K562 (cell line): ENCODE measurements around the gene RXRB. TPM values are rescaled to one million over a fixed set of nuclear protein-coding genes. Genes with fewer than 3 reads are reported as not detected.
A peak's percentile ranks its signal among the peaks of the same experiment; 100 is the strongest.

ENCODE experiments used
- ATAC-seq: fragments of 200-7000 bp; cut with Tn5 transposase; 3 replicates; pipeline ENCODE4 v1.9.1; 2020; ENCODE audit warnings: moderate library complexity
- BruUV-seq: library from RNA; stranded (reverse); fragments of 400-500 nt; replicated peaks from 2 replicates; lab custom pipeline; 2021; lab: Mats Ljungman, UMichigan
- CTCF ChIA-PET: fragments of 300-600 bp; formaldehyde crosslinking; extraction: SDS; loops from one replicate; lab custom pipeline; 2021; ENCODE audit warnings: low intra/inter-chr PET ratio; lab: Yijun Ruan, JAX
- POLR2A ChIA-PET: fragments of 300-600, 350-650 bp; sonication (Branson Sonifier 250); formaldehyde crosslinking; extraction: SDS; loops from one replicate; lab custom pipeline; 2021; ENCODE audit warnings: antibody characterized with exemption, inconsistent platforms; lab: Yijun Ruan, JAX
- DNase-seq, 4 experiments: peaks; one replicate each; pipeline versions ENCODE4 v3.0.0 to v3.0.0-alpha.2; 2011 to 2018; ENCODE audit warnings: low spot score in 3 of 4, mixed read lengths in 3 of 4; ENCODE audit errors: extremely low read depth in 1 of 4
- FAIRE-seq: peaks from 2 replicates; lab custom pipeline; 2011; peaks lifted over from hg19 to GRCh38; lab: Jason Lieb, UNC
- H2AFZ ChIP-seq: 2 replicates; pipeline ENCODE4 v1.6.0; 2011; ENCODE audit warnings: low read depth, low read length, control low read depth, inconsistent platforms
- H3K27ac ChIP-seq: fragments of 200-600 bp; 3 replicates; pipeline ENCODE4 v1.8.0; 2011; ENCODE audit warnings: low read depth, mild to moderate bottlenecking, control low read depth, inconsistent platforms, low read length, moderate library complexity, mixed read lengths; ENCODE audit errors: extremely low read depth
- H3K27me3 ChIP-seq, 2 experiments: fragments of 300-600 bp in 1 of 2; 2 replicates in 1 of 2; 3 replicates in 1 of 2; pipeline versions ENCODE4 v1.6.0 to v1.8.0; 2011; ENCODE audit warnings: inconsistent platforms in 2 of 2, low read length in 2 of 2, mild to moderate bottlenecking in 1 of 2, mixed read lengths in 1 of 2, moderate library complexity in 1 of 2; ENCODE audit not compliant: control insufficient read depth in 2 of 2, insufficient read depth in 2 of 2
- H3K36me3 ChIP-seq: fragments of 300-600 bp; 3 replicates; pipeline ENCODE4 v1.8.0; 2011; ENCODE audit warnings: mild to moderate bottlenecking, low read length, inconsistent platforms; ENCODE audit not compliant: control insufficient read depth, insufficient read depth
- H3K4me1 ChIP-seq, 2 experiments: fragments of 200-600 bp in 1 of 2; replicated peaks in 1 of 2; 2 replicates in 1 of 2; 3 replicates in 1 of 2; pipeline versions ENCODE4 v1.5.1 to v1.8.0; 2011; ENCODE audit warnings: inconsistent platforms in 2 of 2, low read length in 2 of 2, mild to moderate bottlenecking in 1 of 2, mixed read lengths in 1 of 2, moderate library complexity in 1 of 2; ENCODE audit not compliant: control insufficient read depth in 2 of 2, insufficient read depth in 2 of 2
- H3K4me2 ChIP-seq: 2 replicates; pipeline ENCODE4 v1.6.1; 2011; ENCODE audit warnings: low read length, control low read depth, inconsistent platforms, mixed read lengths; ENCODE audit not compliant: insufficient read depth
- H3K4me3 ChIP-seq: fragments of 200-600 bp; sonication (generic), shearing (Covaris generic); 2 replicates; pipeline ENCODE4 v1.5.1; 2016; ENCODE audit warnings: control low read depth, inconsistent platforms
- H3K79me2 ChIP-seq: fragments of 200-600 bp; 3 replicates; pipeline ENCODE4 v1.8.0; 2011; ENCODE audit warnings: low read length, inconsistent platforms; ENCODE audit not compliant: control insufficient read depth, insufficient read depth
- H3K9ac ChIP-seq, 2 experiments: 2 replicates each; pipeline versions ENCODE4 v1.6.0 to v1.6.1; 2011; ENCODE audit warnings: low read depth in 2 of 2, low read length in 2 of 2, control low read depth in 1 of 2, inconsistent platforms in 1 of 2, mild to moderate bottlenecking in 1 of 2, mixed read lengths in 1 of 2; ENCODE audit not compliant: insufficient read depth in 1 of 2
- H3K9me1 ChIP-seq: one replicate; pipeline ENCODE4 v1.6.0; 2011; ENCODE audit warnings: inconsistent platforms, mild to moderate bottlenecking, low read length, moderate library complexity; ENCODE audit not compliant: control insufficient read depth, insufficient read depth
- H3K9me3 ChIP-seq: replicated peaks from 2 replicates; pipeline ENCODE4 v1.5.1; 2011; ENCODE audit warnings: low read depth, low read length, inconsistent platforms; ENCODE audit not compliant: control insufficient read depth, insufficient read depth
- H4K20me1 ChIP-seq: replicated peaks from 2 replicates; pipeline ENCODE4 v1.6.1; 2011; ENCODE audit warnings: low read length, inconsistent platforms, mixed read lengths; ENCODE audit not compliant: control insufficient read depth, insufficient read depth
- CBFB ChIP-seq: sonication (generic); formaldehyde crosslinking; IDR thresholded peaks from 2 replicates; pipeline ENCODE4 v1.4.0; 2020; ENCODE audit warnings: mild to moderate bottlenecking, missing genetic modification reagents
- CCNT2 ChIP-seq: IDR thresholded peaks from 2 replicates; pipeline ENCODE4 v1.6.1; 2011; ENCODE audit warnings: borderline replicate concordance, low read depth, mild to moderate bottlenecking, moderate library complexity, mixed read lengths, low read length; ENCODE audit not compliant: insufficient read length; ENCODE audit errors: extremely low read depth
- CHD2 ChIP-seq: IDR thresholded peaks from 2 replicates; pipeline ENCODE4 v1.6.1; 2011; ENCODE audit warnings: low read depth, low read length
- HOMEZ ChIP-seq: fragments of 250-450 bp; sonication (Bioruptor Pico); IDR thresholded peaks from 2 replicates; pipeline ENCODE4 v1.4.0; 2020; ENCODE audit warnings: mild to moderate bottlenecking, moderate library complexity
- ID3 ChIP-seq, 2 experiments: fragments of 250-450 bp in 1 of 2; fragments of 450-650 bp in 1 of 2; sonication (Bioruptor Pico) in 1 of 2; IDR thresholded peaks; 2 replicates each; pipeline versions ENCODE4 v1.6.1 to v1.8.0; 2016 to 2021; ENCODE audit warnings: mild to moderate bottlenecking in 2 of 2, moderate library complexity in 2 of 2, missing compliant biosample characterization in 1 of 2, missing genetic modification characterization in 1 of 2
- KLF10 ChIP-seq: fragments of 250-450 bp; sonication (Bioruptor Pico); IDR thresholded peaks from 2 replicates; pipeline ENCODE4 v1.6.1; 2021; ENCODE audit warnings: matching md5 sums
- NR2C1 ChIP-seq, 2 experiments: fragments of 450-650 bp; IDR thresholded peaks; 2 replicates each; pipeline ENCODE4 v1.6.1; 2017; ENCODE audit warnings: mild to moderate bottlenecking in 2 of 2, antibody characterized with exemption in 1 of 2, inconsistent platforms in 1 of 2, missing compliant biosample characterization in 1 of 2, missing genetic modification characterization in 1 of 2
- NR2F6 ChIP-seq: fragments of 450-650 bp; formaldehyde crosslinking; IDR thresholded peaks from 2 replicates; pipeline ENCODE4 v1.4.0; 2020; ENCODE audit warnings: mild to moderate bottlenecking
- NR3C1 ChIP-seq: sonication (generic); formaldehyde crosslinking; IDR thresholded peaks from 2 replicates; pipeline ENCODE4 v1.8.1; 2022; ENCODE audit warnings: missing genetic modification reagents
- POLR2G ChIP-seq: fragments of 200-400 bp; formaldehyde crosslinking; IDR thresholded peaks from 2 replicates; pipeline ENCODE4 v1.6.1; 2017; ENCODE audit warnings: low read depth, mild to moderate bottlenecking, antibody characterized with exemption, low read length, moderate library complexity
- RBFOX2 ChIP-seq: fragments of 200-400 bp; formaldehyde crosslinking; IDR thresholded peaks from 2 replicates; pipeline ENCODE4 v1.6.1; 2017; ENCODE audit warnings: low read depth, mild to moderate bottlenecking, low read length, moderate library complexity
- TCF15 ChIP-seq: fragments of 250-450 bp; sonication (Bioruptor Pico); IDR thresholded peaks from 2 replicates; pipeline ENCODE4 v1.8.0; 2022; ENCODE audit warnings: moderate library complexity, mild to moderate bottlenecking, inconsistent platforms
- ZNF174 ChIP-seq: fragments of 250-450 bp; sonication (Bioruptor Pico); IDR thresholded peaks from 2 replicates; pipeline ENCODE4 v1.4.0; 2020; ENCODE audit warnings: mild to moderate bottlenecking
- WGBS: fragments of 100-300 bp; shearing (Covaris generic); methylation state at CpG from one replicate; pipeline ENCODE4 v1.1.6; 2016; ENCODE audit warnings: low coverage, mixed read lengths; ENCODE audit not compliant: insufficient coverage; ENCODE audit errors: missing lambda C conversion rate; 5-methylcytosine and 5-hydroxymethylcytosine counted together
- in situ Hi-C: fragments of 300-500 bp; cut with MboI; formaldehyde crosslinking; loops from 4 replicates; pipeline ENCODE4 v1.15.0; 2018; ENCODE audit warnings: inconsistent platforms, mixed read lengths
- intact Hi-C: fragments of 100-400 bp; cut with micrococcal nuclease; formaldehyde crosslinking; loops from 2 replicates; pipeline ENCODE4 v1.14.2; 2022
- polyA plus RNA-seq, 8 experiments: library from polyadenylated mRNA; depleted of rRNA in 4 of 8; stranded (reverse) in 5 of 8; unstranded in 3 of 8; fragments of >200 nt; fragmentation: Nextera tagmentation in 2 of 8; fragmentation: Illumina TruSeq in 1 of 8; extraction: Ambion mirVana in 2 of 8; extraction: Trizol in 1 of 8; gene quantifications; 2 replicates each; pipeline versions ENCODE4 v1.2.1 to v1.2.3, GENCODE V29; 2011 to 2014; ENCODE audit warnings: inconsistent platforms in 1 of 8, missing spikeins in 1 of 8
- total RNA-seq, 7 experiments: library from RNA; depleted of rRNA in 6 of 7; stranded (reverse); fragments of >200 nt in 6 of 7; fragmentation: Illumina TruSeq in 2 of 7; extraction: Trizol in 2 of 7; gene quantifications; 2 replicates each; pipeline versions ENCODE4 v1.2.1 to v1.2.3, GENCODE V29; 2011 to 2021; ENCODE audit warnings: low replicate concordance in 1 of 7

RXRB gene
- total and polyA plus RNA-seq, 9 of the 15 experiments (the other 6 are each of a cell fraction or from before 2014, with no cell fraction given), result 0.76 to 35.5 (median 18.4) TPM

GRCh38 chr6:33193619-33194018, 6.8 kb downstream of the RXRB start (continued):
- TF ChIP-seq CHD2, result no peak
- TF ChIP-seq KLF10, result no peak
- TF ChIP-seq NR3C1 (CRISPR knock-in tag), result no peak
- TF ChIP-seq NR2F6, result no peak
- TF ChIP-seq ID3 (CRISPR knock-in tag; IDR thresholded peaks at IDR 0.05), result no peak
- no peak for TF ChIP-seq ID3 (tag; IDR thresholded peaks at IDR 0.05)
- no peak for TF ChIP-seq CCNT2
- no peak for TF ChIP-seq TCF15
- no peak for TF ChIP-seq NR2C1 (IDR thresholded peaks at IDR 0.05)
- no peak for TF ChIP-seq NR2C1 (tag; IDR thresholded peaks at IDR 0.05)

- H3K9ac ChIP-seq, result no peak overlapping the region
- TF ChIP-seq HOMEZ (CRISPR knock-in tag), result no peak
- TF ChIP-seq CBFB (CRISPR knock-in tag), result no peak
- TF ChIP-seq RBFOX2, result 0 out of 2 replicates have a peak, but pooled peaks have one; percentile 26
- 0 out of 2 replicates have a peak, but pooled peaks have one; percentile 44 for TF ChIP-seq POLR2G
- TF ChIP-seq CCNT2, result peak; percentile 37
- TF ChIP-seq ZNF174 (CRISPR knock-in tag), result no peak
- H3K36me3 ChIP-seq, result peaks cover 35% of the 10 kb centered on the region; the same call in 2 of the 3 replicates
- H3K27me3 ChIP-seq, result peaks cover 17 to 20% of the 10 kb centered on the region in 2 experiments; a peak in 4 of 5 replicates
- in situ Hi-C loops (no loop called here), intact Hi-C loops (no loop called here)
- no TSS peak for BruUV-seq
- peaks cover 4% of the 10 kb centered on the region; the same call in 1 of the 3 replicates for H3K79me2 ChIP-seq
- H3K9me1 ChIP-seq, result peaks cover 7% of the 10 kb centered on the region
- no peak for ATAC-seq
- H3K4me3 ChIP-seq, result no peak overlapping the region
- H3K4me2 ChIP-seq, result no peak overlapping the region
- H2AFZ ChIP-seq, result no peak overlapping the region
- H3K27ac ChIP-seq, result no peak overlapping the region
- H3K9me3 ChIP-seq, result no peaks in the 10 kb centered on the region
- H4K20me1 ChIP-seq, result peaks cover 6% of the 10 kb centered on the region; the same call in 1 of the 2 replicates
- FAIRE-seq, result no peak
- WGBS, result 59% methylated on average over 41 of the region's 72 CpGs
- DNase-seq, result no peak
- ChIA-PET POLR2A (no interaction called here), CTCF (no interaction called here)
- H3K4me1 ChIP-seq, result peaks cover 9 to 22% of the 10 kb centered on the region in 2 experiments; a peak in 4 of 5 replicates
These were observed 7.5 kb downstream of the RXRB start for GRCh38 chr6:33192671-33193602.
